ENCODE results near the gene FOXO3.
"Not testable (repeated sequence)": the region's sequence is repeated elsewhere in the genome, so short reads cannot be mapped to it uniquely, and the experiment has no call there.

Gene FOXO3

DNA sequence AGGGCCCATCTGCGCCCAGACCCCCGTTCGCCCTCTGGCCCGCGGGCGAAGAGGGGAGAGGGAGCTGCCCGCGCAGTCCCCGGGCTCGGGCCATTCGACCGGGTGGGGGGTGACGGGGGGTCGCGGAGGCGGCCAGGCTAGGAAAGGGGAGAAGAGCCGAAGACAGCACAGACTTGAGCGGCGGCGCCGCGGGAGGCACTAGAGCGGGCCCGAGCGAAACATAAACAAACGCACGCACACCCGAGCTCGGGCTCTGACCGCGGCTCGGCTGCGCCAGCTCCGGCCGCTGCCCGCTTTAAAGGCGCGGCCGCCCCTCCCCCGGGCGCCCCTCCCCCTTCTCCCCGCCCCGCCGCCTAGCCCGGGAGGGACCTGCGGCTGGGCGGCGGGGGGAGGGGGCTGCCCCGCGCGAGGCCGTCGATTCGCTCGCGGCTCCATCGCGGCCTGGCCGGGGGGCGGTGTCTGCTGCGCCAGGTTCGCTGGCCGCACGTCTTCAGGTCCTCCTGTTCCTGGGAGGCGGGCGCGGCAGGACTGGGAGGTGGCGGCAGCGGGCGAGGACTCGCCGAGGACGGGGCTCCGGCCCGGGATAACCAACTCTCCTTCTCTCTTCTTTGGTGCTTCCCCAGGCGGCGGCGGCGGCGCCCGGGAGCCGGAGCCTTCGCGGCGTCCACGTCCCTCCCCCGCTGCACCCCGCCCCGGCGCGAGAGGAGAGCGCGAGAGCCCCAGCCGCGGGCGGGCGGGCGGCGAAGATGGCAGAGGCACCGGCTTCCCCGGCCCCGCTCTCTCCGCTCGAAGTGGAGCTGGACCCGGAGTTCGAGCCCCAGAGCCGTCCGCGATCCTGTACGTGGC lies at the start of gene FOXO3:
FOXO3 (plus strand) TSS at position 455 of the 846 bp plus-strand sequence; CDS start at position 747, 292 bp downstream.
- peak; percentile 87 for DNase-seq

DNA sequence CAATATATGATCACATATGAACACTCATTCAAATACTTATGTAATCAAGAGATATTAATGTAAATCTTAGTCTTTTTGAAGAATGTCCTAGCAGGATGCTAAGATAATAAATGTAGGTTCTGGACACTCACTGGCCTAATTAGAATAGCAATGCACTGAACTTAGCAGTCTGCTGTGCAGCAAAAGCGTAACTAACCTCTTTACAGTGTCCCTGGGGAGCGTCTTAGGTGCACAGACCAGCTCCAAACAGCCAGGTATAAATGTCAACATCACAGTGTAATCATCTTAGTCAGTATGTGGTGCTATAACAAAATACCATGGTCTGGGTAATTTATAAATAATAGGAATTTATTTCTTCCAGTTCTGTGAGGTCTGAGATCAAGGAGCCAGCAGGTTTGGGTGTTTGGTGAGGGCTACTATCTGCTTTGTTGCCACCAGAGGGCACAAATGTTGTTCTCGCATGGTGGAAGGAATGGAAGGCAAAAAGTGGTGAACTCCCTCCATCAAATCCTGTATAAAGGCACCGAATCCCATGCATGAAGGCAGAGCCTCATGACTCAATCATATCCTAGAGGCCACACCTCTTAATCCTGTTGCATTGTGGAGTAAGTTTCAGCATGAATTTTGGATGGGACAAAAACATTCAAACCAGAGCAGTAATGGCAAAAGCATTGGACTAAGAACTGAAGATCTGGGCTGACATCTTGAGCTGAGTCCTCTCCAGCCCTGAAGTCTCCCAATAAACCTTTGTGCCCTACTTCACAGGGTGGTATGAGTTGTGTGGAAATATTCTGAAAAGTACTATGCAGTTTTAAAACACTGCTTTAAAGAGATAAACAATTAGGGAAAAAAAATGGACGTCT lies 41.8 kb upstream of the FOXO3 start:
- DNase-seq: peak; percentile 21

DNA sequence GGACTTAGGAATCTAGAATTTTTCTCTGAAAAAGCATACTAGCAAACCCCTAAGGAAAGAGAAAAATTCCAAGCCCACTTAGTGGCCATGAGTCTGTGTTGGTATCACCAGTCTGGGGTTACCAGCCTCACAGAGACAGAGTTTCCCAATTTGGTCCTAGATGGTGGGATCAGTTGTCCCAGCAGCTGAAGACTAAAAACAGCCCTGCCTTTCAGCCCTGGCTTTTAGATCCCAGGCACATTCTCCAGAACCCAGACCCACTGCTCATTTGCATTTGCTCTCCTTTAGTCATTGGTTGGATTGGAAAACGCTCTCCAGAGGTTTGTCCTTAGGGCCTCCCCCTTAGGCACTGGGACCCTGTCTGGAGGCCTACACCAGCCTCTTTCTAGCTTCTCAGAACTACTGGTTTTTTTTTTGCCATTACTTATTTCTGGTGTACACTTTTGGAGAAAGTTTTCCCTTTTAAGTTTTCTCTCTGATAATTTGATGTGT lies 39.1 kb upstream of the FOXO3 start:
- no peak for DNase-seq

DNA sequence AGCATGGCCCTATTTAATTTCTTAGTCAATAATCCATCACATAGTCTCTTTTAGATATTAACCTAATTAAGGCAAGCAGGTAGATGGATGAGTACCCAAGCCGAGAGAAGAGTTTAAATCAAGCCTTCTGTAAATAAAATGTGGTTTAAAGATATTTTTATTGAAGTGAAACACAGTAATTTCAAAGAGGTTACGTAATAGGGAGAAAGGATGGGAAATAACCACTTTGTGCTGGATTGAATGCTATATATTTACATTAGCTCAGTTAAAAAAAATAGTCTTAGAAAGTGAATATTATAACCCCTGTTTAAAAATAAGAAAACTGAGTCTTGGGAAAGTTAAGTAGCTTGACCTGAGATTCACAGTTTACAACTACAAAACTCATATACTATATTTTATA lies 37.0 kb upstream of the FOXO3 start:
- no peak for DNase-seq

DNA sequence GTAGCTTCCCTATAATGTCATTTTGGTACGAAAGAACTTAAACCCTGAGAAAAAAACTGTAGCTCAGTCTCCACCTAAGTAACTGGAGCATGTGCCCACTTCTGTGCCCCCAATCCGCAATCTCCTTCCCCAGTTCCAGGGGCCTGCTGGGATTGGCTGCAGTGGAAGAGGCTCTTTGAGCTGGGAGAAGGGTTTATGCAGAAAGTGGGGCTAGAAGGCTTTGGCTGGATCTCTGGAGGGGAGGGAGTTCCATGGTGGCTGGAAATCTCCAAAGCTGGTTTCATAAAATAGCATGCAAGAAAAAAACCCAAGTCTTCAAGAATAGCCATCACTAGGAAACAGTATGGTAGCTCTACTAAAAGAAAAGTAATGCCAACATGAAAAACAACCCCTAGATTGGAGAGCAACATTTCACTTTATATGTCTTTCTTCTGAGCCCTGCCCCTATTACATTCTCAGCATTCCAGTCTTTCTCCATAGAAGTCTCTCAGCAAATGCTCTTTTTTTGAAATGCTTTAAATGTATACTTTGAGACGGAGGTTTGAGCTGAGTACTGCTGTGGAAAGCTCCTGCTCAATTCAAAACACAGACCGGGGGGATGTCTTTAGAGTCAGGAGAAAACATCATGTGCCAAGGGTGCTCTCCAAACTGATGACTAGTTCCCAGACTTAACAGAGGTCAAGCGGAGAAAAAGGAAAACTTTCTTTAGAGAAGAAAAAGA lies 36.0 kb upstream of the FOXO3 start:
- DNase-seq: peak; percentile 16

DNA sequence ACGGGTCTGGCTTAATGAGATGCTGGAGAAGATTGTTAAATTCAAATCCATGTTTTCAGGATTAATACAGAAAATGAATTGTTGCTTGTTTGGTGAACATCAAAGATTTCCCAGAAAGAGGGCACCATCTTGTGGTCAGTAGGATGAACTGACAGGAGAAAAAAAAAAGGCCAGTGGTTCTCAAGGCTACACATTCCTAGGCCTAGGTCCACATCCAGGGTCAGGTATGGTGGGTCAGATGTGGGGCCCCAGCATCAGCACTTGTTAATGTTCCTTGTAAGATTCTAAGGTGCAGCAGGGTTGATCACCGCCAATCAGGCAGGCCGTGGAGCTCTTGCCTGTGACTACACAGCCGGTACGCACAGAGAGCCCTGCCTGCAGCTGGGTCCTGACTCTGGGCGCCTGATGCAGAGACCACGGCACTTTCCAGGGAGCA lies 34.0 kb upstream of the FOXO3 start:
- peak; percentile 39 for DNase-seq

DNA sequence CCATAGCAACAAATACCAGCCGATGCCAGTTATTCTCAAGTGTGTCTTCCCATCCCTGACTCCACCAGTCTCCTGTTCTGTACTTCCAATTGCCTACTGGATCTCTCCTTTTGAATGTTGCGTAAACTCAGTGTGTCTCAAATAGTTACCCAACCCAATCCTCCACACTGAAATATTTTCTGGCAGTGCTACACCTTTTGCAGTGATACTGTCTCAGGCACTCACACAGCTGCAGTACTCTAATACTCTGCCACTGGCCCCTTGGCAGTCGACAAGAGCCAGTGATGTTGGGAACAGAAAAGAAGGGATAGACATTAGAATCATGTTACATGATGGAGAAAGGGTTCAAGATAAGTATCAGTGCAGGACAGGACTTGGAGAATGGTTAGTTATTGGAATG lies 31.8 kb upstream of the FOXO3 start:
- DNase-seq: no peak

DNA sequence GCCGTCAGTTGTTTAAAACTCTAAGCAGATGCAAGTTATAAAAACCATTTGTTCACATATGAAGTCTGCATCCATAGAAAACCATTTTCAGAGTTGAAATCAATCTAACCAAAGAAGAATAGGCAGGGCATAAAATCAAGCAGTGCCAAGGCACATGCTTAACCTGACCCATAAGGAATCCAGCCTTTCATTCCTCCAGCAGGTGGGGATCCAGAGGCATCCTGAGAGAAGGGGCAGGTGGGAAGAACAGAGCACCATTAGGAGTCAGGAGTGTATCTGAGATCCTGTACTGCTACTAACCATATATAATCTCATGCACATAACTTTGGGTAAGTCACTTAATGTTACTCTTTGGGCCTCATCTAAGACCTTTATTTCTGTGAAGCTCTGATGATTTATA lies 29.4 kb upstream of the FOXO3 start:
- no peak for DNase-seq

DNA sequence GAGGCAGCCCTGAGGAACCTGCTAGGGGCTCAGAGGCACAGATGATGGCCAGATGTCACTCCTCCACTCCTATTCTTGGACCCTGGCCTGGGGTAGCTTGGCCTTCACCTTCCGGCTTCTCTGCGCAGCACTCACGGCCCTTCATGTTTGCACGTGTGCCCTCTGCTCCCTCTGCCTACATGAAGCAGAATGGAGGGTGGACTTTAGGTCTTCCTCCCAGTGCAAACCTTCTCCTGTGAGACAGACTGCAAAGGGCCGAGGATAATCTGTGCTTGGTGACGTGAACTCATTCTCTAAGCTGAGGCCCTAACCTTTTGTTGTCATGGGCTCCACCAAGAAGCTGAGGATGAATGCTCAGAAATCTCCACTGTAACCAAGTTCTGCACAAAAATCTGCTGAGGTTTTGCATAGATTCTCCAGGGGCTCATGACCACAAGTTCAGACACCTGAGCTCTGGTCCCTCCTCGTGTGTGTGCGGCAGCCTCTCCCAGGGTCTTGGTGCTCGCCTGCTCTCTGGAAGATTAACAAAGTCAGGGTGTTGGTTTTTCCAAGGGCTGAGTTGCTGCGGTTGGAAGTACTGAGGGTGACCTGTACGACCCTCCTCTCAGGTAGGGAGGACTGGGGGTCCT lies 25.5 kb upstream of the FOXO3 start:
- no peak for DNase-seq

DNA sequence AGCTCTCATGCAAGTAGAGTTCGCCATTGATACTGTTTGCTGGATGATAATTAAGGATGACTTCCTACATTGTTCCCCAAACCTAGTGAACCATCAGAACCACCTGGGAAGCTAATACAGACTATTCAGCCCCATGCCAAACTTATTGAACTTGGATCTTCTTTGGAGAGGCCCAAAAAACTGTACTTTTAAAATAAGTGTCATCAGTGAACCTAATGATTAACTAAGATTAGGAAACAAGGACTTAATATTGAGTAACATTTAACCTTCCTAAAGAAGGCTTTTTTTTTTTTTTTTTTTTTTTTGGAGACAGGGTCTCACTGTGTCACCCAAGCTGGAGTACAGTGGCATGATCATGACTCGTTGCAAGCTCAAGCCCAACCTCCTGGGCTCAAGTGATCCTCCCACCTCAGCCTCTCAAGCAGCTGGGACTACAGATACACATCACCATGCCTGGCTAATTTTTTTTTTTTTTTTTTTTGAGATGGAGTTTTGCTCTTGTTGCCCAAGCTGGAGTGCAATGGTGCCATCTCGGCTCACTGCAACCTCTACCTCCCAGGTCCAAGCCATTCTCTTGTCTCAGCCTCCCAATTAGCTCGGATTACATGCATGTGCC lies 24.7 kb upstream of the FOXO3 start:
- DNase-seq: not testable (repeated sequence)

DNA sequence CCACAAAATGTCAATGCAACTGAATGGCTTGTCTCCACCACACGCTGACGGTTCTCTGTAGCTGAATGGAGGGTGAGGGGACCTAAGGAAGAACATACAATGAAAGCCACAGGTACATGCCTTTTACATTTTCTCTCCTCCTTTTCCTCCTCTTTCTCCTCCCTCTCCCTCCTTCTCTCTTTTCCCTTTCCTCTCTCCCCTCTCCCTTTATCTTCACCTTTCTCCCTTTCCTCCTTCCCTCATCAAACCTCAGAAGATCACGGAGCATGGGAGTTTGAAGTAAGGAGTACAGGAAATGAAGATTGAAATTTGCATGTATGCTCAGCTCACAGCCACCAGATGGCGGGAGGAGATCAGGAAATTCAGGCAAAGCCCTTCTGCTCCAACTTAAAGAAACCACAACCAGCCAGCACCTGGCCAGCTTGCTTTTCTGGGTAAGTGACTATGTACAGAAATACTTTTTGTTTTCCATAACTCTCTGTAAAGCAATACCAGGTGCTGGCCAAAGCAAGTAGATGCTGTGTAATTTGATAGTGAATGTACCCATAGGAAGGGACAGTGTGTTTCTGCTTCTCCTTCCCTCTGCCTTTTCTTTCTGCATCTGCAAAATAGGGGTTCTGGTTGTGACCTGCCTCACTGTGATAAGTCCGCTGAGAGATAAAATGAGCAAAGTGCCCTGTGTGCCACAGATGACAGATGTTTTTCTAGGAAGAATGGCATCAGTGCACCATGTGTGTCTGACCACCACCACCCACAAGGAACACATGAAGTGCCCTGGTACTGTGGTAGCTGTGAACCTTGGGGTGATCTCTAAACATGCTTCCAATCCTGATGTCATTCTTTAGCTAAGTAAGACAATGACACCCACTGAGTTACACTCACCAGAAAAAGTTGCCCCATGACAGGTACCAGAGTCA lies 18.6 kb upstream of the FOXO3 start:
- DNase-seq: peak; percentile 74

DNA sequence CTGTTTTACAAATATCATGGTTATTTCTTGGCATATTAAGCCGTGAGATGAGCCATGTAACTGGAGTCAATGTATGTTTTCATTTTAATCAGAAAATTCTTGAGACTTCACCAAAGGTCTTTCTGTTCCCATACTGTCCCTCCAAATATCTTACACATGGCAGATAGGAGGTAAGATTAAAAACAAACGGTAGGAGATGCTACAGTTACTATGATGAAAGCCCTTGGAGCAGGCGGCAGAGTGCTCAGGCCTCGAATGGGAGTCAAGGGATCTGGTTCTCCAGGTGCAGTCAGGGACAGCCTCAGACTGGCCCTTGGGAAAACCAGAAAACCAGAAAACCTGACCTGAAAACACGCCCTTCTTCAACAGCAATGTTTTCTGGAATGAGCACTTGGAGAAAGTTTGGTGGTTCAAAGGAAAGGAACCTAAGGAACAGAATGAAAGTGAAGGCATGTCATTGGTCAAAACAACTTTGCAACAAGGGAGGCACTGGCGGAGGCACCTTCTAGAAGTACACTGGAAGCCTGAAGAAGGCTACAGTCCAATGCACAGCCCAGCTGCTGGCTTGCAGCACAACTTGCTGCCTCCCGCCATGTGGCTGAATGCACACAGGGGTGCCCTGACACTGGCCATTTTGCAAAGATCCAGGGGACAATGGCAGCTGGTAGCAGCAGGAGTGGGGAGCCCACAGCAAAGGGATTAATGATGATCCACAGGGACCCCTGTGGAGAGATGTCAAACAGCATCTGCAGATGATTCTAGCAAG lies 17.4 kb upstream of the FOXO3 start:
- no peak for DNase-seq

DNA sequence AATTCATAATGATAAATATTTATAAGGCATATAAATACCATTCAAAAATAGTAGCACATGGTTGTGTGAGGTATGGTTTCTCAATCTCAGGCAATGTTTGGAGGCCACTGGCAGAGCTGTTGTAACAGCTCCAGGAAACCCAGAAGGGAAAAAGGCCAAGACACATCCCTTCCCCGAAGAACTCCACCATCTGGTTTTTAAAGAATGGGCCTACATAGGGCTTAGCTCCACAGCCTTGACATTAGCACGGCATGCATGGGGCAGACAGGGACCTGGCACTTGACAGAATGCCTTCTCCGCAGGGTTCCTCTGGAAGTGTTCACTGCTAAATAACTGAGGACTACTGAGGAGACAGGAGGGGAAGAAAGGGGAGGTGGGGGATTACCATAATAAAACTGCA lies 16.1 kb upstream of the FOXO3 start:
- DNase-seq: peak; percentile 19

DNA sequence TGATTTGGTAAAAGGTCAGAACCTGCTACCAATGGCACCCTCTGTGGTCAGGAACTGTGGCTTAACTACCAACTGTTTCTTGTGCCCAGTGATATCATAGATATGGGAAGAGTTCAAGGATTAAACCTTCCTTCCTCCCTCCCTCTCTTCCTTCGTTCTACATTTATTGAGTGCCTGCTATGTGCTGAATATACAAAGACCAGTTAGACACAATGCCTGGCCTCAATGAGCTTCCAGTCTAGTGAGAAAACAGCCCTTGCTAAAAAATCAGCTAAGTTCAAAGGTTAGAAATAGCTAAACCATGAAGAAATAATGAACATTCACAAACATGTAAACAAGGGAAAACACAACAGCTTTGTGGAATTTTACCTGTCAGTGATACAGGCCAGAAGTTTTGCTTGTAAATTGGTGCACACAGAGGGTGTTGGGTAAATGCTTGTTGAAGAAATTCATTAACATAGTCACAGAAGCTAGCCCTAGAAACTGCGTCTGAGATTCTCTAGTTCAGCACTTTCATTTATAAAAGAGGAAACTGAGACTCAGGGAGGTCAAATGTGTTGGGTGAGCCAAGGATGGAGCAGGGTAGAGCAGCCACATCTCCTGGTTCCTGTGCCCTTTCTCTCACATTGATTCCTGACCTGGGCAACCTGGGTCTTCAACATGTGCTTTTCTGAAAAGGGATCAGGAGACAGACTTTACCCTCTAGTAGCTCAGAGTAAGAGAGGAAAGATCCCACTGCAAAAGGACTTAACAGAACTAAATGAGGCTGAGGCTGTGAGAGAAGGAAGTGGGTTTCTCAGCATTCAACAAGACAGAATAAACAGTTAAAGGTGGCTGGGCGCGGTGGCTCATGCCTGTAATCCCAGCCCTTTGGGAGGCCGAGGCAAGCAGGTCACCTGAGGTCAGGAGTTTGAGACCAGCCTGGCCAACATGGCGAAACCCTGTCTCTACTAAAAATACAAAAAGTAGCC lies 14.4 kb upstream of the FOXO3 start:
- DNase-seq: no peak

DNA sequence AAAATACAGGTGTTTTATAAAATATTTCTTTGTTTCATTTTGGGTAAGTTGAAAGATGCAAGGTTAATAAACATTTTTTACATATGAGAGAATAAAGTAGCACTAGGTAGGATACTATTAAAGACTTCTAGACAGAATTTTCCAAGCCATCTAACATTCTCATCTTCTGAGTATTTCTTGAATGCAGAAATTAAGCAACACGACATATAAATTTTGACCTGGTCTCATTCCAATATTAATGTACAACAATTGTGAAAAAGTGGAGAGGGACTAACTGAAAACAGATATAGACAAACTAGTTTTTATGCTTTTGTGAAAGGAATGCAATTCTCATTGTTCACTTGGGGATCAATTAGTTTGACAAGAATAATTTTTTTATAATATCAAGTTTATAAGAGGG lies 11.5 kb upstream of the FOXO3 start:
- DNase-seq: no peak

DNA sequence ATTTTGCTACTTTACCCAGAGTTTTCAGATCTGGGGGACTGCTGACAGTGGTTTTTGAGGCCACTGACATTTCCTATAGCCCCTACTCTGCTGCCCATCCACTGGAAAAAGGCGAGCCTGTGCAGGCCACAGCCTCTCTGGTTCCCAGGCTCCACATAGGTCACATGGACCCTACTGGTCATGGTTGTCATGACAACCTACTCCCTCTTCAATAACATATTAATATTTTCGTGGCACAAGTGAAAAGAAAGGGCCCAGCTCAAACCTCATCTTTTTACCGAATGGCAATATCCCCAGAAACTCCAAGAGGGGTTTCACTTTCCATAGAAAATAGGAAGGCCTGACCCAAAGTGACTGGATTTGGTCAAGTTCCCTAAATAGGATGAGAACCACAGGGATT lies 11.0 kb upstream of the FOXO3 start:
- DNase-seq: no peak

DNA sequence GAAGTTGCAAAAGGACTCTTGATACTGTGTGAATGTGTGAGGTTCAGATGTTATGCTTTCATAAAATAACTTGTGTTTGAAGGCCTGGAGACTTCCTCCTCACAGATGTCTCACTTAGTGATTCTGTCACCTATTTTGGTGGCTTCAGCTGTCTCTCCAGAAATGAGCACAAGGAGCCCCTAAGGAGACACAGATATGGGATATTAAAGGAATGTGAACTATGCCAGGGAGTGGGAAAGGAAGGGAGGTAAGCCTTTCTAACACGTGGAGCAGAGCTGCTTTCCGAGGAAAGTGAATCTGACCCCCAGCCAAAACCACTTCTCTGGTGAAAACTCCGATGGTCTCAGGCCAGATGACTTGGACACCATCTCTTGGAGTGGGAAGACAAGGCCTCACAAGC lies 10.5 kb upstream of the FOXO3 start:
- DNase-seq: no peak

DNA sequence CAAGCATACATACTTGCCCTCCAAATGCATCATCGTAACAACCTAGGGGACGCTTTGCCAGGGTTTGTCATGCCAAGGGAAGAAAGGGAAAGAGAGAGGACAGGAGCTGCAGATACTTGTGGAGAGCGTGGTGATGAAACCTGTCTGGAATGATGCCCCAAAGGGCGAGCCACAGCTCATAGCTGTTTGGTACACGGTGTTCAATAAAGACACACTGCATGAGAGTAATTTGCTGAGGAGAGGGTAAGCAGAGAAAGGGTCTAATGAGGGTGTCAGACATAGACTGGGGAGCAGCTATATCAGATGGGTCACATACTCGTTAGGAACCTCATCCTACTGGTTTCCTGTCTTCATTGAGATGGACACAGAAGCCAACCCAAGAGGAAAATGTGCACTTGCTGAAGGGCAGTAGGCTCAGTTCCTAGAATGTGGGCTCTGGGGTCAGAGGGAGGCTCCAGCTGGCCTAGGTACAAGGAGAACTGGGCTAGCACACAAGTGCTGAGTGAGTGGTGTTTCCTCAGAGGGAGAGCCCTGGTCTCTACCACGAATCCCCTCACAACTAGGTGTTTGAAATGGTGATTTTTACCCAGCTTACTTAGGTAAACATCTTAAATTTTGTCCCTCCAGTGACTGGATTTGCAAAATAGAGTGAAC lies 5.2 kb upstream of the FOXO3 start:
- no peak for DNase-seq
